KMS-11 (cell line): ENCODE data around the gene VSIR.

Experiments
- H2AFZ ChIP-seq: fragments of 200-600 bp; sonication (generic); 2 replicates; pipeline ENCODE4 v1.6.1; 2016; ENCODE audit warnings: antibody characterized with exemption, mixed run types, low read depth
- H3K27ac ChIP-seq: fragments of 200-600 bp; sonication (generic); 2 replicates; pipeline ENCODE4 v1.6.1; 2016; ENCODE audit warnings: mild to moderate bottlenecking, mixed run types
- H3K27me3 ChIP-seq: fragments of 200-600 bp; sonication (generic); 2 replicates; pipeline ENCODE4 v1.6.1; 2017; ENCODE audit warnings: mild to moderate bottlenecking, low read depth, mixed run types, moderate library complexity; ENCODE audit not compliant: insufficient read depth
- H3K36me3 ChIP-seq: fragments of 200-600 bp; sonication (generic); 2 replicates; pipeline ENCODE4 v1.6.1; 2017; ENCODE audit warnings: mild to moderate bottlenecking, mixed run types; ENCODE audit not compliant: insufficient read depth
- H3K4me1 ChIP-seq: fragments of 200-600 bp; sonication (generic); 2 replicates; pipeline ENCODE4 v1.6.1; 2016; ENCODE audit warnings: mild to moderate bottlenecking, low read depth, mixed run types; ENCODE audit not compliant: poor library complexity, severe bottlenecking
- H3K4me2 ChIP-seq: fragments of 200-600 bp; sonication (generic); 2 replicates; pipeline ENCODE4 v1.7.0; 2016; ENCODE audit warnings: mild to moderate bottlenecking, mixed run types
- H3K4me3 ChIP-seq: fragments of 200-600 bp; sonication (generic); IDR thresholded peaks from 2 replicates; pipeline ENCODE4 v1.6.1; 2017; ENCODE audit warnings: low read depth, low read length, mixed read lengths; ENCODE audit not compliant: insufficient read depth
- H3K79me2 ChIP-seq: fragments of 200-600 bp; sonication (generic); 2 replicates; pipeline ENCODE4 v1.6.1; 2016; ENCODE audit warnings: low read depth, mixed run types; ENCODE audit not compliant: insufficient read depth
- H3K9ac ChIP-seq: fragments of 200-600 bp; sonication (generic); 2 replicates; pipeline ENCODE4 v1.6.1; 2016; ENCODE audit warnings: mild to moderate bottlenecking, mixed run types
- H4K20me1 ChIP-seq: fragments of 200-600 bp; sonication (generic); 2 replicates; pipeline ENCODE4 v1.6.1; 2016; ENCODE audit warnings: mild to moderate bottlenecking, mixed run types; ENCODE audit not compliant: insufficient read depth
- CTCF ChIP-seq: fragments of 200-600 bp; sonication (generic); conservative IDR thresholded peaks from 2 replicates; pipeline ENCODE4 v1.6.1; 2017; ENCODE audit warnings: low read depth, mild to moderate bottlenecking, antibody characterized with exemption, low read length, moderate library complexity, mixed read lengths

The VSIR gene

GRCh38 chr10:71717551-71717951 lies 55.8 kb downstream of the VSIR start:
- Histone ChIP-seq H3K27ac (no peak overlapping the region), H3K27me3 (peaks cover 32% of the 10 kb centered on the region; the same call in 1 of the 2 replicates), H3K4me2 (no peak overlapping the region), H3K9ac (no peak overlapping the region), H3K36me3 (no peaks in the 10 kb centered on the region), H3K79me2 (no peaks in the 10 kb centered on the region), H3K4me1 (no peaks in the 10 kb centered on the region), H4K20me1 (no peaks in the 10 kb centered on the region), H2AFZ (no peak overlapping the region), H3K4me3 (no peak overlapping the region)
- TF ChIP-seq CTCF, result no peak

- Histone ChIP-seq H3K9ac (no peak overlapping the region), H3K4me2 (no peak overlapping the region), H3K4me3 (no peak overlapping the region), H3K4me1 (no peaks in the 10 kb centered on the region), H3K36me3 (no peaks in the 10 kb centered on the region), H4K20me1 (no peaks in the 10 kb centered on the region), H2AFZ (no peak overlapping the region), H3K27me3 (peaks cover 32% of the 10 kb centered on the region; the same call in 1 of the 2 replicates), H3K27ac (no peak overlapping the region), H3K79me2 (no peaks in the 10 kb centered on the region)
- TF ChIP-seq CTCF, result no peak
Measured at GRCh38 chr10:71717056-71717455, 56.3 kb downstream of the VSIR start.

- H3K79me2 ChIP-seq, result no peaks in the 10 kb centered on the region
- no peak overlapping the region for H3K27ac ChIP-seq
- no peak overlapping the region for H2AFZ ChIP-seq
- no peaks in the 10 kb centered on the region for H4K20me1 ChIP-seq
- no peak overlapping the region for H3K9ac ChIP-seq
- TF ChIP-seq CTCF, result no peak
- H3K4me3 ChIP-seq, result no peak overlapping the region
- H3K4me2 ChIP-seq, result no peak overlapping the region
- peaks cover 30% of the 10 kb centered on the region; the same call in 1 of the 2 replicates for H3K27me3 ChIP-seq
- no peaks in the 10 kb centered on the region for H3K4me1 ChIP-seq
- no peaks in the 10 kb centered on the region for H3K36me3 ChIP-seq
Measured at GRCh38 chr10:71716426-71716825, 56.9 kb downstream of the VSIR start.

GRCh38 chr10:71715860-71716259 lies 57.5 kb downstream of the VSIR start:
- H3K4me1 ChIP-seq, result no peaks in the 10 kb centered on the region
- H3K27ac ChIP-seq, result no peak overlapping the region
- H3K4me2 ChIP-seq, result no peak overlapping the region
- no peak for TF ChIP-seq CTCF
- no peaks in the 10 kb centered on the region for H3K36me3 ChIP-seq
- H3K27me3 ChIP-seq, result peaks cover 28% of the 10 kb centered on the region; the same call in 1 of the 2 replicates
- H3K9ac ChIP-seq, result no peak overlapping the region
- no peaks in the 10 kb centered on the region for H3K79me2 ChIP-seq
- no peaks in the 10 kb centered on the region for H4K20me1 ChIP-seq
- no peak overlapping the region for H3K4me3 ChIP-seq
- no peak overlapping the region for H2AFZ ChIP-seq

GRCh38 chr10:71715026-71715425 lies 58.3 kb downstream of the VSIR start:
- Histone ChIP-seq H4K20me1 (no peaks in the 10 kb centered on the region), H3K36me3 (no peaks in the 10 kb centered on the region), H3K27ac (no peak overlapping the region), H3K4me2 (no peak overlapping the region), H3K4me3 (no peak overlapping the region), H2AFZ (no peak overlapping the region), H3K9ac (no peak overlapping the region), H3K27me3 (peaks cover 25% of the 10 kb centered on the region; the same call in 1 of the 2 replicates), H3K4me1 (no peaks in the 10 kb centered on the region), H3K79me2 (no peaks in the 10 kb centered on the region)
- no peak for TF ChIP-seq CTCF
